SK-N-SH (cell line): ENCODE data around the gene MCM9. TPM values are rescaled to one million over a fixed set of nuclear protein-coding genes. Genes with fewer than 3 reads are reported as not detected.

Experiments used
- CTCF ChIA-PET: fragments of 300-600, 350-600 bp; formaldehyde crosslinking; extraction: SDS; loops from one replicate; lab custom pipeline; 2021; lab: Yijun Ruan, JAX
- POLR2A ChIA-PET: fragments of 350-600 bp; sonication (Branson Sonifier 250); formaldehyde crosslinking; extraction: SDS; loops from one replicate; lab custom pipeline; 2020; ENCODE audit warnings: antibody characterized with exemption, inconsistent platforms; lab: Yijun Ruan, JAX
- DNase-seq: peaks from one replicate; pipeline ENCODE4 v3.0.0; 2012
- H2AFZ ChIP-seq: fragments of 200-600 bp; sonication (generic); 2 replicates; pipeline ENCODE4 v1.8.1; 2016; ENCODE audit warnings: antibody characterized with exemption, mild to moderate bottlenecking, low read depth
- H3F3A ChIP-seq: fragments of 200-600 bp; sonication (generic); replicated peaks from 2 replicates; pipeline ENCODE3; 2016; ENCODE audit warnings: antibody characterized with exemption, mild to moderate bottlenecking; ENCODE audit not compliant: insufficient read depth
- H3K27ac ChIP-seq, 2 experiments: fragments of 200-500 bp in 1 of 2; fragments of 200-600 bp in 1 of 2; sonication (Bioruptor generic) in 1 of 2; sonication (generic), shearing (Covaris generic) in 1 of 2; 2 replicates each; pipeline versions ENCODE4 v1.5.1 to v1.6.1; 2014 to 2016; ENCODE audit warnings: low read depth in 2 of 2, inconsistent platforms in 1 of 2, low read length in 1 of 2, mild to moderate bottlenecking in 1 of 2, mixed read lengths in 1 of 2
- H3K27me3 ChIP-seq: fragments of 200-600 bp; sonication (generic), shearing (Covaris generic); 2 replicates; pipeline ENCODE4 v1.6.1; 2016; ENCODE audit warnings: mixed run types; ENCODE audit not compliant: insufficient read depth
- H3K36me3 ChIP-seq, 2 experiments: fragments of 200-500 bp in 1 of 2; fragments of 200-600 bp in 1 of 2; sonication (Bioruptor generic) in 1 of 2; sonication (generic) in 1 of 2; replicated peaks in 1 of 2; 2 replicates each; pipeline versions ENCODE3 to v1.5.1; 2014 to 2016; ENCODE audit warnings: low read length in 1 of 2, mild to moderate bottlenecking in 1 of 2; ENCODE audit not compliant: insufficient read depth in 2 of 2, control insufficient read depth in 1 of 2
- H3K4me1 ChIP-seq, 2 experiments: fragments of 200-500 bp in 1 of 2; fragments of 200-600 bp in 1 of 2; sonication (Bioruptor generic) in 1 of 2; sonication (generic), shearing (Covaris generic) in 1 of 2; 2 replicates each; pipeline versions ENCODE4 v1.5.1 to v1.6.1; 2014 to 2016; ENCODE audit warnings: low read depth in 1 of 2, low read length in 1 of 2, mixed run types in 1 of 2; ENCODE audit not compliant: insufficient read depth in 2 of 2, control insufficient read depth in 1 of 2
- H3K4me2 ChIP-seq: fragments of 200-600 bp; sonication (generic), shearing (Covaris generic); 2 replicates; pipeline ENCODE4 v1.6.1; 2017; ENCODE audit warnings: mixed run types
- H3K4me3 ChIP-seq, 2 experiments: fragments of 200-500 bp in 1 of 2; fragments of 200-600 bp in 1 of 2; sonication (Bioruptor generic) in 1 of 2; sonication (generic), shearing (Covaris generic) in 1 of 2; 2 replicates each; pipeline versions ENCODE4 v1.5.1 to v1.8.1; 2014 to 2016; ENCODE audit warnings: low read depth in 2 of 2, inconsistent platforms in 1 of 2, low read length in 1 of 2, mild to moderate bottlenecking in 1 of 2, mixed read lengths in 1 of 2, moderate library complexity in 1 of 2
- H3K79me2 ChIP-seq: fragments of 200-600 bp; sonication (generic); 2 replicates; pipeline ENCODE4 v1.8.1; 2017; ENCODE audit warnings: mild to moderate bottlenecking; ENCODE audit not compliant: insufficient read depth
- H3K9ac ChIP-seq: fragments of 200-600 bp; sonication (generic); 2 replicates; pipeline ENCODE4 v1.6.1; 2017; ENCODE audit warnings: mixed run types
- H3K9me2 ChIP-seq: fragments of 200-600 bp; sonication (generic); 2 replicates; pipeline ENCODE4 v1.6.1; 2017; ENCODE audit warnings: mixed run types
- H3K9me3 ChIP-seq: fragments of 200-600 bp; sonication (generic); 2 replicates; pipeline ENCODE4 v1.6.1; 2017; ENCODE audit warnings: mixed run types, mild to moderate bottlenecking, moderate library complexity
- H4K20me1 ChIP-seq: fragments of 200-600 bp; sonication (generic); 2 replicates; pipeline ENCODE4 v1.6.1; 2017; ENCODE audit warnings: mild to moderate bottlenecking, mixed run types; ENCODE audit not compliant: insufficient read depth
- CTCF ChIP-seq: fragments of 200-600 bp; sonication (generic); IDR thresholded peaks from 2 replicates; pipeline ENCODE4 v1.6.1; 2017; ENCODE audit warnings: antibody characterized with exemption, mild to moderate bottlenecking, moderate library complexity
- ELF1 ChIP-seq: IDR thresholded peaks from 2 replicates; pipeline ENCODE4 v1.4.0; 2012
- EP300 ChIP-seq, 2 experiments: IDR thresholded peaks; 2 replicates each; pipeline versions ENCODE4 v1.4.0 to v1.6.1; 2012; ENCODE audit warnings: borderline replicate concordance in 1 of 2, low read depth in 1 of 2, low read length in 1 of 2
- FOSL2 ChIP-seq: IDR thresholded peaks from 2 replicates; pipeline ENCODE4 v1.4.0; 2012; ENCODE audit warnings: low read depth, mild to moderate bottlenecking, moderate library complexity, borderline replicate concordance
- FOXJ3 ChIP-seq: sonication (generic); formaldehyde crosslinking; IDR thresholded peaks from 2 replicates; pipeline ENCODE4 v1.5.1; 2020; ENCODE audit warnings: mild to moderate bottlenecking, missing genetic modification reagents
- FOXM1 ChIP-seq: IDR thresholded peaks from 2 replicates; pipeline ENCODE4 v1.4.0; 2012; ENCODE audit warnings: low read depth, mild to moderate bottlenecking
- GABPA ChIP-seq: IDR thresholded peaks from 2 replicates; pipeline ENCODE4 v1.4.0; 2012; ENCODE audit warnings: low read depth, mild to moderate bottlenecking
- GATA2 ChIP-seq: sonication (generic); formaldehyde crosslinking; IDR thresholded peaks from 2 replicates; pipeline ENCODE4 v1.5.0; 2020; ENCODE audit warnings: mild to moderate bottlenecking, missing genetic modification reagents
- MEF2A ChIP-seq: IDR thresholded peaks from 2 replicates; pipeline ENCODE4 v1.4.0; 2012; ENCODE audit warnings: low read depth, borderline replicate concordance
- MXI1 ChIP-seq: IDR thresholded peaks from 2 replicates; pipeline ENCODE4 v1.6.1; 2012; ENCODE audit warnings: mild to moderate bottlenecking, low read depth, low read length, improper control_type of control experiment
- NFIC ChIP-seq: IDR thresholded peaks from 2 replicates; pipeline ENCODE4 v1.4.0; 2012; ENCODE audit warnings: borderline replicate concordance
- NRF1 ChIP-seq: IDR thresholded peaks from 2 replicates; pipeline ENCODE4 v1.6.1; 2012; ENCODE audit warnings: low read depth, mild to moderate bottlenecking, low read length
- RCOR1 ChIP-seq: fragments of 150-350 bp; IDR thresholded peaks from 2 replicates; pipeline ENCODE4 v1.6.1; 2017; ENCODE audit warnings: antibody characterized with exemption, low read length
- RFX5 ChIP-seq: IDR thresholded peaks from 2 replicates; pipeline ENCODE4 v1.6.1; 2012; ENCODE audit warnings: mild to moderate bottlenecking, improper control_type of control experiment, low read length
- RXRA ChIP-seq: IDR thresholded peaks from 2 replicates; pipeline ENCODE4 v1.4.0; 2012; ENCODE audit warnings: low read depth, mild to moderate bottlenecking, borderline replicate concordance
- SMC3 ChIP-seq: IDR thresholded peaks from 2 replicates; pipeline ENCODE4 v1.6.1; 2012; ENCODE audit warnings: low read depth, low read length, improper control_type of control experiment
- TCF12 ChIP-seq: IDR thresholded peaks from 2 replicates; pipeline ENCODE4 v1.4.0; 2012
- USF2 ChIP-seq: fragments of 150-350 bp; IDR thresholded peaks from 2 replicates; pipeline ENCODE4 v1.6.1; 2017; ENCODE audit warnings: antibody characterized with exemption, low read length, low read depth, borderline replicate concordance
- YY1 ChIP-seq: IDR thresholded peaks from 2 replicates; pipeline ENCODE4 v1.4.0; 2012; ENCODE audit warnings: low read depth, mild to moderate bottlenecking
- WGBS: methylation state at CpG from one replicate; pipeline ENCODE4 v1.1.6; 2017; ENCODE audit warnings: low lambda C conversion rate; 5-methylcytosine and 5-hydroxymethylcytosine counted together
- polyA plus RNA-seq, 3 experiments: library from polyadenylated mRNA; depleted of rRNA; stranded (reverse); fragments of >200 nt; gene quantifications; 2 replicates each; pipeline ENCODE4 v1.2.3, GENCODE V29; 2012
- TF ChIP-seq, protein P1 (sequence below): fragments of 150-350 bp; IDR thresholded peaks from 2 replicates; pipeline ENCODE4 v1.6.1; 2016; ENCODE audit warnings: mild to moderate bottlenecking, low read depth, low read length

Gene MCM9
- polyA plus RNA-seq, 1 of the 3 experiments (the other 2 are of a cell fraction) = 1.7 TPM

GRCh38 chr6:118775381-118775780 lies 159.6 kb downstream of the MCM9 start:
- Histone ChIP-seq H3K36me3 (no peaks in the 10 kb centered on the region), H3K79me2 (no peaks in the 10 kb centered on the region), H3K9ac (no peak overlapping the region), H3F3A (no peaks in the 10 kb centered on the region), H2AFZ (no peak overlapping the region), H3K4me2 (no peak overlapping the region), H3K4me1 (peaks cover 0 to 14% of the 10 kb centered on the region in 2 experiments; a peak in 2 of 4 replicates), H3K9me3 (no peaks in the 10 kb centered on the region), H3K9me2 (no peaks in the 10 kb centered on the region), H3K4me3 (no peak overlapping the region), H3K27me3 (no peaks in the 10 kb centered on the region; the same call in 1 of the 2 replicates), H4K20me1 (no peaks in the 10 kb centered on the region), H3K27ac (no peak overlapping the region)
- DNase-seq = no peak
- ChIA-PET POLR2A (no interaction called here), CTCF (interaction anchor here (0.6 to 2.2 kb wide), 7 partner anchors 11 to 489 kb away, joined by 3 to 8 read pairs (median 5); no protein-coding TSS in a partner anchor)
- WGBS = 89% methylated on average over 2 of the region's 2 CpGs
- TF ChIP-seq YY1 = no peak
- no peak for TF ChIP-seq FOSL2
- no peak for TF ChIP-seq MEF2A
- no peak for TF ChIP-seq GATA2 (CRISPR knock-in tag)
- TF ChIP-seq RFX5 = no peak
- no peak for TF ChIP-seq MXI1
- no peak for TF ChIP-seq SMC3
- TF ChIP-seq CTCF = no peak
- TF ChIP-seq EP300 (IDR thresholded peaks at IDR 0.05; ENCODE audit: borderline replicate concordance in 1 of 2, low read depth in 1 of 2, low read length in 1 of 2) = no peak
- no peak for TF ChIP-seq FOXJ3 (CRISPR knock-in tag)
- TF ChIP-seq RCOR1 = no peak
- TF ChIP-seq FOXM1 = no peak
- no peak for TF ChIP-seq NRF1
- TF ChIP-seq RXRA = no peak
- TF ChIP-seq TCF12 = no peak
- TF ChIP-seq ELF1 = no peak
- no peak for TF ChIP-seq USF2
- TF ChIP-seq NFIC = no peak
- TF ChIP-seq, protein P1, sequence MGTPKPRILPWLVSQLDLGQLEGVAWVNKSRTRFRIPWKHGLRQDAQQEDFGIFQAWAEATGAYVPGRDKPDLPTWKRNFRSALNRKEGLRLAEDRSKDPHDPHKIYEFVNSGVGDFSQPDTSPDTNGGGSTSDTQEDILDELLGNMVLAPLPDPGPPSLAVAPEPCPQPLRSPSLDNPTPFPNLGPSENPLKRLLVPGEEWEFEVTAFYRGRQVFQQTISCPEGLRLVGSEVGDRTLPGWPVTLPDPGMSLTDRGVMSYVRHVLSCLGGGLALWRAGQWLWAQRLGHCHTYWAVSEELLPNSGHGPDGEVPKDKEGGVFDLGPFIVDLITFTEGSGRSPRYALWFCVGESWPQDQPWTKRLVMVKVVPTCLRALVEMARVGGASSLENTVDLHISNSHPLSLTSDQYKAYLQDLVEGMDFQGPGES = no peak
- TF ChIP-seq GABPA = no peak
